ENCODE results near the gene BSG. TPM values are rescaled to one million over a fixed set of nuclear protein-coding genes. Genes with fewer than 3 reads are reported as not detected.

BSG gene
- total and polyA plus RNA-seq, 4 donors: 80.4 to 367 (median 149) TPM

DNA sequence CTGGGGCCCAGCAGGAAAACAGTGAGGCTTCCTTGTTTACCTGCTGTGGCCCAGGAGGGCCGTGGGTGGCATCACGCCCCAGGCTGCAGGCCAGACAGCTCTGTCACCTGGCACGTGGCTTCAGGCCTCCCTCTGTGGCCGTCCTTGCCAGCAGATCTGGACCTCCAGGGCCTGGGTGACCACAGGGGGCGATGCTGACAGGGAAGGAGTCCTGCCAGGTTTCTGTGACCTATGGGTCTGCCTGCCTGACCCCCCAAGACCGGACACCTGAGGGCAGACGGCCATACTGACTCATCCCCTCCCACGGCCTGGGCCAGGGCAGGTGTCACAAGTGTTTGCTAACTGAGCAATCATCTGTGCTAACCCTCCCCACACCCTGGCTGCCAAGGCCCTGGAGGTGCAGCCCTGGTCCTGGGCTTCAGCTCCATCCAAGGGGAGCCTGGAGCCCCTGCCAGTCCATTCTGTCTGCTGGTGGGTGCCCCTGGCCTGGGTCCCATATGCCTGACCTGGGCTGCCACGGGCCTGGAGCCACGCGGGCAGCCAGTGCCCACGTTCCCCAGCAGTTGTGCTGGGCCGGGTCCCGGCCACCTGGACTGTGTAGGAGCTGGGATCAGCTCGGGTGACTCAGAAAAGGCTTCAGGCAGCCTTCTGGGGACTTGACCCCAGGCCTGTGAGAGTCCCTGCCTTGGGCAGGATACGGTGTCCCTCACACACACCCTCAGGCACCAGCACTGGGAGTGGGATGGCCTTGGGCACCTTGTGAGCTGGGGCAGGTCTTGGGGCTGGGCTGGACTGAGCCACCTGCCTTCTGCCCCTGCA is 37.2 kb upstream of the BSG start:
- no peak for DNase-seq (ENCODE audit: low spot score)
- WGBS: 41% methylated on average over 16 of the region's 16 CpGs
- Histone ChIP-seq H3K9ac (ENCODE audit: low read depth in 1 of 2, low read length in 2 of 2) (no peak overlapping the region), H3K4me3 (ENCODE audit: low read depth in 1 of 3, low read length in 3 of 3) (no peak overlapping the region), H3K27me3 (ENCODE audit: control insufficient read depth in 4 of 4, insufficient read depth in 4 of 4, low read length in 3 of 4) (no peaks in the 10 kb centered on the region), H3K36me3 (ENCODE audit: control insufficient read depth in 4 of 4, insufficient read depth in 3 of 4, low read depth in 1 of 4, low read length in 3 of 4) (peaks cover 3 to 22% (median 16%) of the 10 kb centered on the region in 4 donors), H3K4me1 (ENCODE audit: control insufficient read depth in 4 of 4, insufficient read depth in 4 of 4, low read length in 3 of 4) (peaks cover 15 to 37% (median 22%) of the 10 kb centered on the region in 4 donors), H3K27ac (ENCODE audit: low read depth in 1 of 2, low read length in 2 of 2) (peak overlapping the region; percentile 83 to 95), H3K9me3 (ENCODE audit: control insufficient read depth in 4 of 4, low read length in 3 of 4) (no peaks in the 10 kb centered on the region)
- TF ChIP-seq, protein P1, sequence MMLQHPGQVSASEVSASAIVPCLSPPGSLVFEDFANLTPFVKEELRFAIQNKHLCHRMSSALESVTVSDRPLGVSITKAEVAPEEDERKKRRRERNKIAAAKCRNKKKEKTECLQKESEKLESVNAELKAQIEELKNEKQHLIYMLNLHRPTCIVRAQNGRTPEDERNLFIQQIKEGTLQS (IDR thresholded peaks at IDR 0.05): no peak
- no peak for TF ChIP-seq RAD21 (IDR thresholded peaks at IDR 0.05)
- peak; percentile 76 to 97 for TF ChIP-seq RXRA (IDR thresholded peaks at IDR 0.05)
- TF ChIP-seq FOXA1 (IDR thresholded peaks at IDR 0.05): peak; percentile 75
- TF ChIP-seq EGR1 (IDR thresholded peaks at IDR 0.05; ENCODE audit: low read depth in 2 of 2): peak; percentile 30 to 93
- no peak for TF ChIP-seq TAF1 (conservative IDR thresholded peaks at IDR 0.05)
- TF ChIP-seq, protein P2, sequence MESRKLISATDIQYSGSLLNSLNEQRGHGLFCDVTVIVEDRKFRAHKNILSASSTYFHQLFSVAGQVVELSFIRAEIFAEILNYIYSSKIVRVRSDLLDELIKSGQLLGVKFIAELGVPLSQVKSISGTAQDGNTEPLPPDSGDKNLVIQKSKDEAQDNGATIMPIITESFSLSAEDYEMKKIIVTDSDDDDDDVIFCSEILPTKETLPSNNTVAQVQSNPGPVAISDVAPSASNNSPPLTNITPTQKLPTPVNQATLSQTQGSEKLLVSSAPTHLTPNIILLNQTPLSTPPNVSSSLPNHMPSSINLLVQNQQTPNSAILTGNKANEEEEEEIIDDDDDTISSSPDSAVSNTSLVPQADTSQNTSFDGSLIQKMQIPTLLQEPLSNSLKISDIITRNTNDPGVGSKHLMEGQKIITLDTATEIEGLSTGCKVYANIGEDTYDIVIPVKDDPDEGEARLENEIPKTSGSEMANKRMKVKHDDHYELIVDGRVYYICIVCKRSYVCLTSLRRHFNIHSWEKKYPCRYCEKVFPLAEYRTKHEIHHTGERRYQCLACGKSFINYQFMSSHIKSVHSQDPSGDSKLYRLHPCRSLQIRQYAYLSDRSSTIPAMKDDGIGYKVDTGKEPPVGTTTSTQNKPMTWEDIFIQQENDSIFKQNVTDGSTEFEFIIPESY (IDR thresholded peaks at IDR 0.05): no peak
- TF ChIP-seq FOXA2 (IDR thresholded peaks at IDR 0.05): peak; percentile 88
- TF ChIP-seq, protein P3, sequence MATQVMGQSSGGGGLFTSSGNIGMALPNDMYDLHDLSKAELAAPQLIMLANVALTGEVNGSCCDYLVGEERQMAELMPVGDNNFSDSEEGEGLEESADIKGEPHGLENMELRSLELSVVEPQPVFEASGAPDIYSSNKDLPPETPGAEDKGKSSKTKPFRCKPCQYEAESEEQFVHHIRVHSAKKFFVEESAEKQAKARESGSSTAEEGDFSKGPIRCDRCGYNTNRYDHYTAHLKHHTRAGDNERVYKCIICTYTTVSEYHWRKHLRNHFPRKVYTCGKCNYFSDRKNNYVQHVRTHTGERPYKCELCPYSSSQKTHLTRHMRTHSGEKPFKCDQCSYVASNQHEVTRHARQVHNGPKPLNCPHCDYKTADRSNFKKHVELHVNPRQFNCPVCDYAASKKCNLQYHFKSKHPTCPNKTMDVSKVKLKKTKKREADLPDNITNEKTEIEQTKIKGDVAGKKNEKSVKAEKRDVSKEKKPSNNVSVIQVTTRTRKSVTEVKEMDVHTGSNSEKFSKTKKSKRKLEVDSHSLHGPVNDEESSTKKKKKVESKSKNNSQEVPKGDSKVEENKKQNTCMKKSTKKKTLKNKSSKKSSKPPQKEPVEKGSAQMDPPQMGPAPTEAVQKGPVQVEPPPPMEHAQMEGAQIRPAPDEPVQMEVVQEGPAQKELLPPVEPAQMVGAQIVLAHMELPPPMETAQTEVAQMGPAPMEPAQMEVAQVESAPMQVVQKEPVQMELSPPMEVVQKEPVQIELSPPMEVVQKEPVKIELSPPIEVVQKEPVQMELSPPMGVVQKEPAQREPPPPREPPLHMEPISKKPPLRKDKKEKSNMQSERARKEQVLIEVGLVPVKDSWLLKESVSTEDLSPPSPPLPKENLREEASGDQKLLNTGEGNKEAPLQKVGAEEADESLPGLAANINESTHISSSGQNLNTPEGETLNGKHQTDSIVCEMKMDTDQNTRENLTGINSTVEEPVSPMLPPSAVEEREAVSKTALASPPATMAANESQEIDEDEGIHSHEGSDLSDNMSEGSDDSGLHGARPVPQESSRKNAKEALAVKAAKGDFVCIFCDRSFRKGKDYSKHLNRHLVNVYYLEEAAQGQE (IDR thresholded peaks at IDR 0.05): no peak
- TF ChIP-seq HNF4A (conservative IDR thresholded peaks at IDR 0.05): peak; percentile 32 to 90
- TF ChIP-seq SP1 (IDR thresholded peaks at IDR 0.05): peak; percentile 46
- TF ChIP-seq HNF4G (IDR thresholded peaks at IDR 0.05): no peak
- TF ChIP-seq GABPA (IDR thresholded peaks at IDR 0.05 in 1 of 2, conservative IDR thresholded peaks at IDR 0.05 in 1 of 2): peak in 1 of 2 donors; percentile 64
- TF ChIP-seq, protein P4, sequence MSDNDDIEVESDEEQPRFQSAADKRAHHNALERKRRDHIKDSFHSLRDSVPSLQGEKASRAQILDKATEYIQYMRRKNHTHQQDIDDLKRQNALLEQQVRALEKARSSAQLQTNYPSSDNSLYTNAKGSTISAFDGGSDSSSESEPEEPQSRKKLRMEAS (IDR thresholded peaks at IDR 0.05): no peak
- TF ChIP-seq NR2F2 (IDR thresholded peaks at IDR 0.05): peak; percentile 73
- peak in 1 of 2 donors; percentile 97 for TF ChIP-seq JUND (IDR thresholded peaks at IDR 0.05)
- TF ChIP-seq YY1 (IDR thresholded peaks at IDR 0.05): peak; percentile 89
- TF ChIP-seq, protein P5, sequence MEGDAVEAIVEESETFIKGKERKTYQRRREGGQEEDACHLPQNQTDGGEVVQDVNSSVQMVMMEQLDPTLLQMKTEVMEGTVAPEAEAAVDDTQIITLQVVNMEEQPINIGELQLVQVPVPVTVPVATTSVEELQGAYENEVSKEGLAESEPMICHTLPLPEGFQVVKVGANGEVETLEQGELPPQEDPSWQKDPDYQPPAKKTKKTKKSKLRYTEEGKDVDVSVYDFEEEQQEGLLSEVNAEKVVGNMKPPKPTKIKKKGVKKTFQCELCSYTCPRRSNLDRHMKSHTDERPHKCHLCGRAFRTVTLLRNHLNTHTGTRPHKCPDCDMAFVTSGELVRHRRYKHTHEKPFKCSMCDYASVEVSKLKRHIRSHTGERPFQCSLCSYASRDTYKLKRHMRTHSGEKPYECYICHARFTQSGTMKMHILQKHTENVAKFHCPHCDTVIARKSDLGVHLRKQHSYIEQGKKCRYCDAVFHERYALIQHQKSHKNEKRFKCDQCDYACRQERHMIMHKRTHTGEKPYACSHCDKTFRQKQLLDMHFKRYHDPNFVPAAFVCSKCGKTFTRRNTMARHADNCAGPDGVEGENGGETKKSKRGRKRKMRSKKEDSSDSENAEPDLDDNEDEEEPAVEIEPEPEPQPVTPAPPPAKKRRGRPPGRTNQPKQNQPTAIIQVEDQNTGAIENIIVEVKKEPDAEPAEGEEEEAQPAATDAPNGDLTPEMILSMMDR (IDR thresholded peaks at IDR 0.05; ENCODE audit: low read depth, low read length, missing input control): peak; percentile 20
